CD4-positive, alpha-beta T cell (primary cell): Measurements from ENCODE around the gene PTPRN2. TPM values are rescaled to one million over a fixed set of nuclear protein-coding genes. Genes with fewer than 3 reads are reported as not detected.
"Not testable (repeated sequence)": the region's sequence is repeated elsewhere in the genome, so short reads cannot be mapped to it uniquely, and the experiment has no call there.

Experiments
- ATAC-seq: fragments of 200-7000 bp; cut with Tn5 transposase; one replicate; pipeline ENCODE4 v1.10.0; 2022; ENCODE audit warnings: mild to moderate bottlenecking; ENCODE audit not compliant: poor library complexity
- CTCF ChIA-PET: fragments of 350-600 bp; sonication (Branson Sonifier 250); formaldehyde crosslinking; loops from one replicate; lab custom pipeline; 2021; ENCODE audit warnings: antibody characterized with exemption, inconsistent platforms; lab: Charles Lee
- POLR2A ChIA-PET: fragments of 350-600 bp; sonication (Branson Sonifier 250); formaldehyde crosslinking; loops from one replicate; lab custom pipeline; 2021; ENCODE audit warnings: antibody characterized with exemption, inconsistent platforms; lab: Charles Lee
- DNase-seq, 14 experiments: peaks; one replicate each; pipeline ENCODE4 v3.0.0-alpha.2; 2013 to 2020; ENCODE audit warnings: mixed read lengths in 2 of 14
- H3K27ac ChIP-seq, 2 donors: one replicate each; pipeline versions ENCODE4 v1.5.1 to v1.7.0; 2013; ENCODE audit warnings: low read length in 2 of 2, low read depth in 1 of 2, mild to moderate bottlenecking in 1 of 2
- H3K27me3 ChIP-seq, 2 experiments: 1 replicate in 1 of 2; 2 replicates in 1 of 2; pipeline versions ENCODE4 v1.6.1 to v1.7.0; 2013; ENCODE audit warnings: low read length in 2 of 2, control low read depth in 1 of 2, mild to moderate bottlenecking in 1 of 2, moderate library complexity in 1 of 2; ENCODE audit not compliant: insufficient read depth in 2 of 2, control insufficient read depth in 1 of 2
- H3K36me3 ChIP-seq: one replicate; pipeline ENCODE4 v1.6.1; 2013; ENCODE audit warnings: low read length, control low read depth; ENCODE audit not compliant: insufficient read depth
- H3K4me1 ChIP-seq: one replicate; pipeline ENCODE4 v1.6.1; 2013; ENCODE audit warnings: low read length, control low read depth; ENCODE audit not compliant: insufficient read depth
- H3K4me3 ChIP-seq: one replicate; pipeline ENCODE4 v1.5.1; 2013; ENCODE audit warnings: mild to moderate bottlenecking, low read length, moderate library complexity
- H3K9me3 ChIP-seq, 2 experiments: 1 replicate in 1 of 2; 2 replicates in 1 of 2; pipeline versions ENCODE4 v1.6.1 to v1.7.0; 2013; ENCODE audit warnings: low read length in 2 of 2, mild to moderate bottlenecking in 2 of 2, control low read depth in 1 of 2, moderate library complexity in 1 of 2; ENCODE audit not compliant: control insufficient read depth in 1 of 2, insufficient read depth in 1 of 2
- H3K27ac Mint-ChIP-seq: one replicate; pipeline ENCODE4 v1.8.0; 2020; ENCODE audit warnings: mixed read lengths
- H3K27me3 Mint-ChIP-seq: one replicate; pipeline ENCODE4 v1.8.0; 2021; ENCODE audit warnings: mixed read lengths
- H3K36me3 Mint-ChIP-seq: one replicate; pipeline ENCODE4 v1.8.0; 2021; ENCODE audit warnings: low read depth, mixed read lengths
- H3K4me1 Mint-ChIP-seq: one replicate; pipeline ENCODE4 v1.8.0; 2021; ENCODE audit warnings: low read depth, mixed read lengths
- H3K4me3 Mint-ChIP-seq: one replicate; pipeline ENCODE4 v1.8.0; 2020; ENCODE audit warnings: mild to moderate bottlenecking, mixed read lengths
- H3K9me3 Mint-ChIP-seq: one replicate; pipeline ENCODE4 v1.8.0; 2020; ENCODE audit warnings: mixed read lengths
- intact Hi-C, 2 experiments: fragments of 100-400 bp; cut with DNase I in 1 of 2; cut with micrococcal nuclease in 1 of 2; formaldehyde crosslinking; loops; one replicate each; pipeline versions ENCODE4 v1.15.1 to v1.9.0; 2023 to 2025; cut with DNase I, micrococcal nuclease
- total RNA-seq, 174 experiments: library from RNA in 2 of 174; stranded (reverse) in 2 of 174; gene quantifications; one replicate each; pipeline ENCODE4 v1.2.3 and lab custom pipeline; 2021 to 2026
- TF ChIP-seq, protein P1 (sequence below): fragments of 200-600 bp; IDR thresholded peaks from one replicate; pipeline ENCODE4 v1.8.0; 2022; ENCODE audit warnings: antibody characterized with exemption, mild to moderate bottlenecking

The PTPRN2 gene
- total RNA-seq, 2 experiments from 2014 or later = 0.34 to 0.44 TPM

DNA sequence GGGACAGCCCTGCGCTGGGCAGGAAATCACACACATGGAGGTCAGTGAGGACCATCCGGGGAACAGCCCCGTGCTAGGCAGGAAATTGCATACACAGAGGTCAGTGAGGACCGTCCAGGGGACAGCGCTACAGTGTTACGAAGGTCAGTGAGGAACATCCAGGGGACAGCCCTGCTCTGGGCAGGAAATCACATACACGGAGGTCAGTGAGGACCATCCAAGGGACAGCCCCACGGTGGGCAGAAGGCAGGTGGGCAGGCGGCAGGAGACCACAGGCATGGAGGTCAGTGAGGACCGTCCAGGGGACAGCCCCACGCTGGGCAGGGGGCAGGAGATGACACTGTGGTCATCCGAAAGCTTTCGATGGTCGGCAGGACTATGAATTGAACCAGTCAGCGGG lies 79.7 kb downstream of the PTPRN2 start:
- CTCF ChIA-PET = no interaction called here
- Mint-ChIP-seq H3K4me3 (no peak overlapping the region), H3K9me3 (peaks cover 9% of the 10 kb centered on the region), H3K27ac (no peak overlapping the region), H3K27me3 (peaks cover 26% of the 10 kb centered on the region), H3K4me1 (no peaks in the 10 kb centered on the region), H3K36me3 (no peaks in the 10 kb centered on the region)
- DNase-seq = no peak
- TF ChIP-seq, protein P1, sequence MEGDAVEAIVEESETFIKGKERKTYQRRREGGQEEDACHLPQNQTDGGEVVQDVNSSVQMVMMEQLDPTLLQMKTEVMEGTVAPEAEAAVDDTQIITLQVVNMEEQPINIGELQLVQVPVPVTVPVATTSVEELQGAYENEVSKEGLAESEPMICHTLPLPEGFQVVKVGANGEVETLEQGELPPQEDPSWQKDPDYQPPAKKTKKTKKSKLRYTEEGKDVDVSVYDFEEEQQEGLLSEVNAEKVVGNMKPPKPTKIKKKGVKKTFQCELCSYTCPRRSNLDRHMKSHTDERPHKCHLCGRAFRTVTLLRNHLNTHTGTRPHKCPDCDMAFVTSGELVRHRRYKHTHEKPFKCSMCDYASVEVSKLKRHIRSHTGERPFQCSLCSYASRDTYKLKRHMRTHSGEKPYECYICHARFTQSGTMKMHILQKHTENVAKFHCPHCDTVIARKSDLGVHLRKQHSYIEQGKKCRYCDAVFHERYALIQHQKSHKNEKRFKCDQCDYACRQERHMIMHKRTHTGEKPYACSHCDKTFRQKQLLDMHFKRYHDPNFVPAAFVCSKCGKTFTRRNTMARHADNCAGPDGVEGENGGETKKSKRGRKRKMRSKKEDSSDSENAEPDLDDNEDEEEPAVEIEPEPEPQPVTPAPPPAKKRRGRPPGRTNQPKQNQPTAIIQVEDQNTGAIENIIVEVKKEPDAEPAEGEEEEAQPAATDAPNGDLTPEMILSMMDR = no peak
- no peak for ATAC-seq
- POLR2A ChIA-PET = no interaction called here
- no peak overlapping the region for H3K27ac ChIP-seq
- no peaks in the 10 kb centered on the region for H3K4me1 ChIP-seq
- no peaks in the 10 kb centered on the region for H3K36me3 ChIP-seq
- H3K4me3 ChIP-seq = no peak overlapping the region
- H3K9me3 ChIP-seq = peaks cover 28 to 64% of the 10 kb centered on the region in 2 experiments
- H3K27me3 ChIP-seq = no peaks in the 10 kb centered on the region
- intact Hi-C loops = no loop called here

DNA sequence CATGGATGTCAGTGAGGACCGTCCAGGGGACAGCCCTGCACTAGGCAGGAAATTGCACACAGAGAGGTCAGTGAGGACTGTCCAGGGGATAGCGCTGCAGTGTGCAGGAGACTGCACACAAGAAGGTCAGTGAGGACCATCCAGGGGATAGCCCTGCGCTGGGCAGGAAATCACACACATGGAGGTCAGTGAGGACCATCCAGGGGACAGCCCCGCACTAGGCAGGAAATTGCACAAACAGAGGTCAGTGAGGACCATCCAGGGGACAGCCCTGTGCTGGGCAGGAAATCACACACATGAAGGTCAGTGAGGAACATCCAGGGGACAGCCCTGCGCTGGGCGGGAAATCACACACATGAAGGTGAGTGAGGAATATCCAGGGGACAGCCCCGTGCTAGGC lies 80.4 kb downstream of the PTPRN2 start:
- H3K4me3 ChIP-seq, ATAC-seq, POLR2A ChIA-PET, H3K27ac Mint-ChIP-seq, H3K9me3 Mint-ChIP-seq, H3K36me3 ChIP-seq, H3K4me3 Mint-ChIP-seq, H3K27ac ChIP-seq, CTCF ChIA-PET, DNase-seq, H3K4me1 Mint-ChIP-seq, H3K36me3 Mint-ChIP-seq, H3K27me3 ChIP-seq, intact Hi-C loops, H3K4me1 ChIP-seq: not testable (repeated sequence)
- H3K9me3 ChIP-seq = peaks cover 25 to 57% of the 10 kb centered on the region in 2 experiments
- peaks cover 26% of the 10 kb centered on the region for H3K27me3 Mint-ChIP-seq

DNA sequence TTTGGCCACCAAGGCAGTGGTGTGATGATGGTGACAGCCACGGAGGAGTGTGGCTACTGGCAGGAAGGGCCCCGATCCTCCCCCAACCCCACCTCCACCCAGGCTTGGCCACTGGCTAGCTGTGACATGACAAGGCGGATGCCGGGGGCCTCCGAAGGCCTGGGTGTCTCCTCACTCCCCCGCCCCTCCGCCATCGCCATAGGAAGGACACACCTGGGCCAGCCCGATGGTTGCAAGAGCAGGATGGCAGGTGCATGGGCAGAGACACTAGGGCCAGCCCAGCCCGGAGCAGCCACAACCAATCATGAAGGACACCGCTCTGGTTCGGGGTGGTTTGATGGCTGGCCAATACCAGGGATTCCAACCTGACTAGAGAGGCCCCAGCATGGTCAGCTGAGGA lies 81.0 kb downstream of the PTPRN2 start:
- Mint-ChIP-seq H3K4me3 (no peak overlapping the region), H3K36me3 (no peaks in the 10 kb centered on the region), H3K4me1 (no peaks in the 10 kb centered on the region), H3K27ac (no peak overlapping the region), H3K27me3 (peaks cover 31% of the 10 kb centered on the region), H3K9me3 (peaks cover under 1% of the 10 kb centered on the region)
- H3K9me3 ChIP-seq = peaks cover 20 to 55% of the 10 kb centered on the region in 2 experiments
- CTCF ChIA-PET = no interaction called here
- no peak for ATAC-seq
- H3K4me1 ChIP-seq = no peaks in the 10 kb centered on the region
- POLR2A ChIA-PET = no interaction called here
- H3K36me3 ChIP-seq = no peaks in the 10 kb centered on the region
- H3K27ac ChIP-seq = no peak overlapping the region
- no peak overlapping the region for H3K4me3 ChIP-seq
- TF ChIP-seq, protein P1 = no peak
- intact Hi-C loops = no loop called here
- peaks cover 0 to 4% of the 10 kb centered on the region in 2 experiments for H3K27me3 ChIP-seq
- no peak for DNase-seq

DNA sequence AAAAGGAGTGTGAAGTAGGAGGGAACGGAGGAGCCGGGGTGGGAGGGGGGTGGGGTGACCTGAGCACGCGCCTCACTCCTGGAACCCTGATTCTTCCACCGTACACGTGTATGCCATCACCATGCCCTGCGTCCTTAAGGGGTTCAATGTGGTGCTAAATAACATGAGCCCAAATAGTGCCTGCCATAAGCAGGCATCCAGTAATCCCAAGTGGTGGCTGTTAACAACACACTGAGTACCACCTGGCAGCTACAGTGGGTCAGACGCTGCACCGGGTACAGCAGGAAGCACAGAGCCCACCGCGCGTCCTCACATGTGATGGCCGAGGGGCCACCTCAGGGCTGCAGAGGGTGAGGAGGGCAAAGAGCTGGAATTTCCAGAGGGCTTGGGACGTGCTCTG lies 81.9 kb downstream of the PTPRN2 start:
- ATAC-seq = no peak
- H3K4me1 Mint-ChIP-seq = no peaks in the 10 kb centered on the region
- H3K4me3 Mint-ChIP-seq = no peak overlapping the region
- Histone ChIP-seq H3K4me3 (no peak overlapping the region), H3K36me3 (no peaks in the 10 kb centered on the region), H3K27ac (no peak overlapping the region), H3K9me3 (peaks cover 10 to 49% of the 10 kb centered on the region in 2 experiments), H3K27me3 (peaks cover 0 to 4% of the 10 kb centered on the region in 2 experiments), H3K4me1 (no peaks in the 10 kb centered on the region)
- intact Hi-C loops = no loop called here
- H3K9me3 Mint-ChIP-seq = no peaks in the 10 kb centered on the region
- no peak overlapping the region for H3K27ac Mint-ChIP-seq
- H3K36me3 Mint-ChIP-seq = no peaks in the 10 kb centered on the region
- POLR2A ChIA-PET = no interaction called here
- no peak for DNase-seq
- CTCF ChIA-PET = no interaction called here
- H3K27me3 Mint-ChIP-seq = peaks cover 33% of the 10 kb centered on the region
- TF ChIP-seq, protein P1 = no peak
